ENCODE measurements around the gene PCDH9.

GRCh38 chr13:67048821-67049150 is 181.3 kb downstream of the PCDH9 start:
- no peak for TF ChIP-seq POLR2A (IDR thresholded peaks at IDR 0.05)
- TF ChIP-seq CTCF (IDR thresholded peaks at IDR 0.05): no peak
